HEK293T (cell line): ENCODE data around the gene GLOD5.

Experiments used
- CTCF ChIA-PET: fragments of 350-600 bp; formaldehyde crosslinking; extraction: SDS; loops from one replicate; lab custom pipeline; 2021; ENCODE audit warnings: antibody characterized with exemption, inconsistent platforms; lab: Yijun Ruan, JAX
- POLR2A ChIA-PET: fragments of 350-600 bp; formaldehyde crosslinking; extraction: SDS; loops from one replicate; lab custom pipeline; 2020; ENCODE audit warnings: antibody characterized with exemption, inconsistent platforms; lab: Yijun Ruan, JAX
- DNase-seq: peaks from one replicate; pipeline ENCODE4 v3.0.0; 2012; ENCODE audit warnings: mixed read lengths; ENCODE audit errors: extremely low spot score
- ARNT ChIP-seq: fragments of 450-650 bp; IDR thresholded peaks from 2 replicates; pipeline ENCODE4 v1.6.1; 2017; ENCODE audit warnings: mild to moderate bottlenecking
- BHLHE40 ChIP-seq: fragments of 450-650 bp; IDR thresholded peaks from 2 replicates; pipeline ENCODE4 v1.6.1; 2016; ENCODE audit warnings: mild to moderate bottlenecking, moderate library complexity, borderline replicate concordance
- CTBP1 ChIP-seq: fragments of 450-650 bp; IDR thresholded peaks from 2 replicates; pipeline ENCODE4 v1.6.1; 2016; ENCODE audit warnings: borderline replicate concordance
- ELF4 ChIP-seq: fragments of 450-650 bp; IDR thresholded peaks from 2 replicates; pipeline ENCODE4 v1.6.1; 2017; ENCODE audit warnings: antibody characterized with exemption
- FOXA1 ChIP-seq: fragments of 450-650 bp; IDR thresholded peaks from 2 replicates; pipeline ENCODE4 v1.6.1; 2016; ENCODE audit warnings: mild to moderate bottlenecking
- FOXK2 ChIP-seq: fragments of 450-650 bp; IDR thresholded peaks from 2 replicates; pipeline ENCODE4 v1.6.1; 2016; ENCODE audit warnings: mild to moderate bottlenecking
- FOXM1 ChIP-seq: fragments of 450-650 bp; IDR thresholded peaks from 2 replicates; pipeline ENCODE4 v1.6.1; 2017; ENCODE audit warnings: mild to moderate bottlenecking, borderline replicate concordance
- HDGF ChIP-seq: fragments of 450-650 bp; IDR thresholded peaks from 2 replicates; pipeline ENCODE4 v1.6.1; 2017; ENCODE audit warnings: antibody characterized with exemption, borderline replicate concordance
- L3MBTL2 ChIP-seq: fragments of 450-650 bp; conservative IDR thresholded peaks from 2 replicates; pipeline ENCODE4 v1.6.1; 2016; ENCODE audit warnings: mild to moderate bottlenecking
- LEF1 ChIP-seq: fragments of 450-650 bp; IDR thresholded peaks from 2 replicates; pipeline ENCODE4 v1.6.1; 2017; ENCODE audit warnings: mild to moderate bottlenecking, borderline replicate concordance
- NFRKB ChIP-seq: fragments of 450-650 bp; IDR thresholded peaks from 2 replicates; pipeline ENCODE4 v1.6.1; 2016; ENCODE audit warnings: mild to moderate bottlenecking, moderate library complexity
- PKNOX1 ChIP-seq: fragments of 450-650 bp; IDR thresholded peaks from 2 replicates; pipeline ENCODE4 v1.6.1; 2016
- SP1 ChIP-seq: fragments of 450-650 bp; IDR thresholded peaks from 2 replicates; pipeline ENCODE4 v1.6.1; 2017
- SUZ12 ChIP-seq: fragments of 450-650 bp; IDR thresholded peaks from 2 replicates; pipeline ENCODE4 v1.6.1; 2016; ENCODE audit warnings: mild to moderate bottlenecking
- TARDBP ChIP-seq: fragments of 450-650 bp; IDR thresholded peaks from 2 replicates; pipeline ENCODE4 v1.6.1; 2016
- ZNF384 ChIP-seq: fragments of 450-650 bp; IDR thresholded peaks from 2 replicates; pipeline ENCODE4 v1.6.1; 2016

The GLOD5 gene

GRCh38 chrX:48728653-48729052, 32.9 kb upstream of the GLOD5 start:
- ChIA-PET CTCF (no interaction called here), POLR2A (interaction anchor here (1.6 kb wide), 1 partner anchor 8 kb away, joined by 7 read pairs; no protein-coding TSS in a partner anchor)
- TF ChIP-seq FOXK2 = no peak
- no peak for TF ChIP-seq LEF1
- no peak for TF ChIP-seq FOXM1
- TF ChIP-seq ARNT = no peak
- TF ChIP-seq ELF4 = no peak
- no peak for TF ChIP-seq TARDBP
- no peak for TF ChIP-seq FOXA1
- TF ChIP-seq NFRKB = no peak
- no peak for TF ChIP-seq BHLHE40
- no peak for TF ChIP-seq SUZ12
- no peak for TF ChIP-seq HDGF
- TF ChIP-seq SP1 = no peak
- TF ChIP-seq PKNOX1 = no peak
- no peak for TF ChIP-seq L3MBTL2
- DNase-seq = no peak

- no peak for TF ChIP-seq L3MBTL2
- TF ChIP-seq SP1 = no peak
- TF ChIP-seq ELF4 = no peak
- TF ChIP-seq PKNOX1 = no peak
- no peak for TF ChIP-seq ARNT
- no peak for TF ChIP-seq SUZ12
- no peak for TF ChIP-seq CTBP1
- no peak for TF ChIP-seq FOXA1
- no peak for TF ChIP-seq LEF1
- TF ChIP-seq HDGF = no peak
- DNase-seq = no peak
- CTCF ChIA-PET = no interaction called here
- POLR2A ChIA-PET = interaction anchor here (1.2 to 2.7 kb wide), 7 partner anchors 11 to 532 kb away, joined by 6 to 22 read pairs (median 9); partner anchors contain the start of genes HDAC6, PCSK1N and SUV39H1
These were observed 25.2 kb upstream of the GLOD5 start for GRCh38 chrX:48736303-48736702.

- POLR2A ChIA-PET = interaction anchor here (0.6 to 2.7 kb wide), 28 partner anchors 8 to 532 kb away, joined by 3 to 22 read pairs (median 4); partner anchors contain the start of genes HDAC6, PCSK1N, PQBP1 and SLC35A2
- TF ChIP-seq TARDBP = no peak
- CTCF ChIA-PET = no interaction called here
- DNase-seq = no peak
These were observed 24.7 kb upstream of the GLOD5 start for GRCh38 chrX:48736878-48737212.

- no peak for TF ChIP-seq HDGF
- TF ChIP-seq L3MBTL2 = peak; percentile 47
- no peak for TF ChIP-seq ZNF384
- peak; percentile 21; the same call in 1 of the 2 replicates for TF ChIP-seq ELF4
- TF ChIP-seq ARNT = no peak
- peak; percentile 51; the same call in 1 of the 2 replicates for TF ChIP-seq PKNOX1
- no peak for TF ChIP-seq SP1
- no peak for TF ChIP-seq FOXK2
- no peak for TF ChIP-seq CTBP1
- no peak for TF ChIP-seq LEF1
- no peak for TF ChIP-seq SUZ12
- no peak for TF ChIP-seq TARDBP
- no peak for TF ChIP-seq NFRKB
- TF ChIP-seq BHLHE40 = peak; percentile 65
- TF ChIP-seq FOXM1 = no peak
- no peak for TF ChIP-seq FOXA1
- peak; percentile 94 for DNase-seq
- POLR2A ChIA-PET = interaction anchor here (0.6 to 2.7 kb wide), 28 partner anchors 9 to 531 kb away, joined by 3 to 22 read pairs (median 4); partner anchors contain the start of genes HDAC6, PCSK1N, PQBP1 and SLC35A2
- CTCF ChIA-PET = no interaction called here
These were observed 24.2 kb upstream of the GLOD5 start for GRCh38 chrX:48737213-48737938.

GRCh38 chrX:48737940-48738339, 23.6 kb upstream of the GLOD5 start:
- ChIA-PET POLR2A (interaction anchor here (1.1 to 2.7 kb wide), 15 partner anchors 9 to 531 kb away, joined by 3 to 22 read pairs (median 7); partner anchors contain the start of genes HDAC6, PCSK1N, PQBP1 and SLC35A2), CTCF (no interaction called here)
- no peak for DNase-seq
- no peak for TF ChIP-seq SP1
- TF ChIP-seq HDGF = no peak
- TF ChIP-seq FOXA1 = no peak
- TF ChIP-seq ELF4 = no peak
- no peak for TF ChIP-seq FOXM1
- TF ChIP-seq ARNT = no peak
- no peak for TF ChIP-seq PKNOX1
- no peak for TF ChIP-seq ZNF384
- TF ChIP-seq CTBP1 = no peak
- no peak for TF ChIP-seq TARDBP
- TF ChIP-seq L3MBTL2 = no peak
- no peak for TF ChIP-seq BHLHE40
- no peak for TF ChIP-seq NFRKB
- TF ChIP-seq SUZ12 = no peak
- TF ChIP-seq FOXK2 = no peak
- TF ChIP-seq LEF1 = no peak
